H1 (cell line): ENCODE measurements around the gene RFX6. TPM values are rescaled to one million over a fixed set of nuclear protein-coding genes. Genes with fewer than 3 reads are reported as not detected.

ENCODE experiments used
- CTCF ChIA-PET: fragments of 300-600 bp; sonication (Branson Sonifier 250); formaldehyde crosslinking; loops from one replicate; lab custom pipeline; 2021; ENCODE audit not compliant: partially characterized antibody; lab: Charles Lee
- POLR2A ChIA-PET: fragments of 300-600 bp; sonication (Branson Sonifier 250); formaldehyde crosslinking; loops from one replicate; lab custom pipeline; 2021; ENCODE audit warnings: inconsistent platforms; ENCODE audit not compliant: partially characterized antibody; lab: Charles Lee
- DNase-seq, 2 experiments: peaks; one replicate each; pipeline versions ENCODE4 v3.0.0 to v3.0.0-alpha.2; 2010 to 2022; ENCODE audit warnings: low spot score in 2 of 2, low read depth in 1 of 2, mixed read lengths in 1 of 2
- FAIRE-seq: peaks from 2 replicates; lab custom pipeline; 2011; peaks lifted over from hg19 to GRCh38; lab: Jason Lieb, UNC
- H2AFZ ChIP-seq: 2 replicates; pipeline ENCODE4 v1.8.1; 2012; ENCODE audit warnings: low read length, inconsistent platforms
- H2AK5ac ChIP-seq: 2 replicates; pipeline ENCODE4 v1.6.1; 2013; ENCODE audit warnings: low read depth, low read length
- H2BK120ac ChIP-seq: replicated peaks from 2 replicates; pipeline ENCODE3; 2013; ENCODE audit warnings: low read depth, low read length, inconsistent platforms
- H2BK12ac ChIP-seq: 2 replicates; pipeline ENCODE4 v1.6.1; 2013; ENCODE audit warnings: low read depth, low read length
- H2BK15ac ChIP-seq: 2 replicates; pipeline ENCODE4 v1.6.1; 2013; ENCODE audit warnings: low read length
- H2BK20ac ChIP-seq: 2 replicates; pipeline ENCODE4 v1.6.1; 2013; ENCODE audit warnings: low read length
- H2BK5ac ChIP-seq: 2 replicates; pipeline ENCODE4 v1.6.1; 2013; ENCODE audit warnings: low read depth, low read length
- H3K14ac ChIP-seq: 2 replicates; pipeline ENCODE4 v1.6.1; 2013; ENCODE audit warnings: inconsistent platforms; ENCODE audit not compliant: insufficient read length
- H3K18ac ChIP-seq: 2 replicates; pipeline ENCODE4 v1.6.1; 2013; ENCODE audit warnings: low read length; ENCODE audit errors: extremely low read depth
- H3K23ac ChIP-seq: 2 replicates; pipeline ENCODE4 v1.6.1; 2013; ENCODE audit warnings: inconsistent platforms; ENCODE audit not compliant: insufficient read length
- H3K23me2 ChIP-seq: 2 replicates; pipeline ENCODE4 v1.6.1; 2013; ENCODE audit warnings: low read depth, low read length
- H3K27ac ChIP-seq: 2 replicates; pipeline ENCODE4 v1.6.1; 2011; ENCODE audit warnings: low read depth, low read length, inconsistent platforms
- H3K27me3 ChIP-seq, 4 experiments: replicated peaks in 1 of 4; 1 replicate in 1 of 4; 2 replicates in 3 of 4; pipeline versions ENCODE4 v1.6.1 to v1.8.1; 2011 to 2013; ENCODE audit warnings: low read length in 3 of 4, mild to moderate bottlenecking in 3 of 4, inconsistent platforms in 2 of 4, mixed read lengths in 2 of 4, moderate library complexity in 1 of 4; ENCODE audit not compliant: control insufficient read depth in 3 of 4, insufficient read depth in 3 of 4; ENCODE audit errors: extremely low read depth in 1 of 4
- H3K36me3 ChIP-seq, 4 experiments: 2 replicates each; pipeline versions ENCODE4 v1.6.1 to v1.8.1; 2011 to 2013; ENCODE audit warnings: mild to moderate bottlenecking in 4 of 4, low read length in 3 of 4, moderate library complexity in 2 of 4, control low read depth in 1 of 4, inconsistent platforms in 1 of 4; ENCODE audit not compliant: insufficient read depth in 4 of 4, control insufficient read depth in 2 of 4
- H3K4ac ChIP-seq: replicated peaks from 2 replicates; pipeline ENCODE3; 2013; ENCODE audit warnings: low read length, low read depth, mixed read lengths, inconsistent platforms; ENCODE audit not compliant: insufficient read length
- H3K4me1 ChIP-seq, 4 experiments: replicated peaks in 1 of 4; 1 replicate in 1 of 4; 2 replicates in 3 of 4; pipeline versions ENCODE4 v1.6.1 to v1.8.1; 2011 to 2013; ENCODE audit warnings: low read length in 3 of 4, inconsistent platforms in 2 of 4, mixed read lengths in 1 of 4; ENCODE audit not compliant: insufficient read depth in 4 of 4, control insufficient read depth in 3 of 4
- H3K4me2 ChIP-seq, 2 experiments: 2 replicates each; pipeline versions ENCODE4 v1.6.1 to v1.8.1; 2011 to 2013; ENCODE audit warnings: low read depth in 2 of 2, low read length in 2 of 2, control low read depth in 1 of 2, inconsistent platforms in 1 of 2, mild to moderate bottlenecking in 1 of 2; ENCODE audit not compliant: insufficient read depth in 1 of 2
- H3K4me3 ChIP-seq, 4 experiments: fragments of 200-600, 300-600 bp in 1 of 4; sonication (generic), shearing (Covaris generic), sonication (Bioruptor Twin) in 1 of 4; 2 replicates each; pipeline versions ENCODE4 v1.5.1 to v1.8.1; 2011 to 2016; ENCODE audit warnings: low read length in 4 of 4, low read depth in 3 of 4, control low read depth in 2 of 4, inconsistent platforms in 2 of 4, mild to moderate bottlenecking in 2 of 4, mixed read lengths in 1 of 4, moderate library complexity in 1 of 4; ENCODE audit not compliant: insufficient read depth in 2 of 4; ENCODE audit errors: extremely low read depth in 1 of 4
- H3K56ac ChIP-seq: replicated peaks from 2 replicates; pipeline ENCODE3; 2013; ENCODE audit warnings: low read depth, mild to moderate bottlenecking, mixed read lengths, low read length, inconsistent platforms; ENCODE audit not compliant: insufficient read length
- H3K79me1 ChIP-seq: 2 replicates; pipeline ENCODE4 v1.6.1; 2013; ENCODE audit warnings: low read depth, low read length, control low read depth
- H3K79me2 ChIP-seq, 2 experiments: 2 replicates each; pipeline versions ENCODE4 v1.6.1 to v1.8.1; 2012 to 2013; ENCODE audit warnings: low read length in 2 of 2, mild to moderate bottlenecking in 2 of 2, inconsistent platforms in 1 of 2; ENCODE audit not compliant: insufficient read depth in 2 of 2, control insufficient read depth in 1 of 2
- H3K9ac ChIP-seq, 4 experiments: replicated peaks in 1 of 4; 1 replicate in 1 of 4; 2 replicates in 3 of 4; pipeline versions ENCODE4 v1.6.1 to v1.8.1; 2011 to 2013; ENCODE audit warnings: low read depth in 3 of 4, low read length in 3 of 4, control low read depth in 2 of 4, mild to moderate bottlenecking in 2 of 4, moderate library complexity in 2 of 4, inconsistent platforms in 1 of 4; ENCODE audit errors: extremely low read depth in 1 of 4
- H3K9me3 ChIP-seq, 2 experiments: 2 replicates each; pipeline versions ENCODE4 v1.6.1 to v1.8.1; 2012 to 2013; ENCODE audit warnings: mild to moderate bottlenecking in 2 of 2, moderate library complexity in 2 of 2, control low read depth in 1 of 2, inconsistent platforms in 1 of 2, low read depth in 1 of 2, low read length in 1 of 2, mixed read lengths in 1 of 2; ENCODE audit not compliant: insufficient read depth in 2 of 2
- H4K20me1 ChIP-seq, 2 experiments: replicated peaks in 1 of 2; 2 replicates each; pipeline versions ENCODE3 to v1.8.1; 2011 to 2013; ENCODE audit warnings: inconsistent platforms in 2 of 2, low read length in 2 of 2, mild to moderate bottlenecking in 1 of 2; ENCODE audit not compliant: insufficient read depth in 2 of 2, control insufficient read depth in 1 of 2
- H4K5ac ChIP-seq: 2 replicates; pipeline ENCODE4 v1.6.1; 2013; ENCODE audit warnings: low read length, low read depth, mixed read lengths, inconsistent platforms; ENCODE audit not compliant: insufficient read length
- H4K8ac ChIP-seq: 2 replicates; pipeline ENCODE4 v1.8.0; 2013; ENCODE audit warnings: mild to moderate bottlenecking, moderate library complexity, low read length, inconsistent platforms; ENCODE audit not compliant: insufficient read depth; ENCODE audit errors: extremely low read depth
- H4K91ac ChIP-seq: replicated peaks from 2 replicates; pipeline ENCODE3; 2013; ENCODE audit warnings: low read length, mixed read lengths, inconsistent platforms; ENCODE audit not compliant: insufficient read length
- ATF2 ChIP-seq: IDR thresholded peaks from 2 replicates; pipeline ENCODE4 v1.6.1; 2012; ENCODE audit warnings: low read length, inconsistent platforms
- CTBP2 ChIP-seq: IDR thresholded peaks from 2 replicates; pipeline ENCODE4 v1.7.0; 2011; ENCODE audit warnings: borderline replicate concordance, mild to moderate bottlenecking, moderate library complexity, mixed read lengths, low read length; ENCODE audit not compliant: insufficient read depth, insufficient read length
- CTCF ChIP-seq, 3 experiments: IDR thresholded peaks; 1 replicate in 2 of 3; 2 replicates in 1 of 3; pipeline versions ENCODE4 v1.5.1 to v1.6.1; 2011; ENCODE audit warnings: low read length in 3 of 3, mild to moderate bottlenecking in 3 of 3, inconsistent platforms in 2 of 3, low read depth in 1 of 3, moderate library complexity in 1 of 3; ENCODE audit not compliant: insufficient read depth in 1 of 3; ENCODE audit errors: control extremely low read depth in 1 of 3
- NRF1 ChIP-seq: IDR thresholded peaks from 2 replicates; pipeline ENCODE4 v1.6.1; 2011; ENCODE audit warnings: mild to moderate bottlenecking, low read depth, low read length, improper control_type of control experiment
- POLR2AphosphoS5 ChIP-seq: IDR thresholded peaks from 2 replicates; pipeline ENCODE4 v1.6.1; 2011; ENCODE audit warnings: low read depth, low read length
- RBBP5 ChIP-seq: IDR thresholded peaks from 2 replicates; pipeline ENCODE4 v1.7.1; 2012; ENCODE audit warnings: low read depth, mild to moderate bottlenecking, inconsistent platforms, low read length, moderate library complexity, borderline replicate concordance
- RNF2 ChIP-seq: fragments of 200-900, 300-1000 bp; sonication (generic); IDR thresholded peaks from 2 replicates; pipeline ENCODE4 v1.7.1; 2016; ENCODE audit warnings: borderline replicate concordance, low read depth, mild to moderate bottlenecking, antibody characterized with exemption, low read length; ENCODE audit not compliant: poor library complexity, severe bottlenecking; ENCODE audit errors: missing control alignments
- RXRA ChIP-seq: IDR thresholded peaks from 2 replicates; pipeline ENCODE4 v1.6.1; 2011; ENCODE audit warnings: low read depth, mild to moderate bottlenecking, low read length, moderate library complexity; ENCODE audit not compliant: insufficient read depth
- SIX5 ChIP-seq: IDR thresholded peaks from 2 replicates; pipeline ENCODE4 v1.6.1; 2011; ENCODE audit warnings: mild to moderate bottlenecking, low read depth, low read length
- WGBS, 2 experiments: shearing (Covaris generic) in 1 of 2; methylation state at CpG; one replicate each; pipeline versions ENCODE4 v1.1.6 to v1.1.7; 2013 to 2015; ENCODE audit warnings: low lambda C conversion rate in 2 of 2, mixed read lengths in 2 of 2, inconsistent platforms in 1 of 2, low coverage in 1 of 2, missing lambda C conversion rate in 1 of 2; ENCODE audit not compliant: insufficient replicate concordance in 2 of 2, insufficient coverage in 1 of 2, insufficient read length in 1 of 2; ENCODE audit errors: extremely low coverage in 1 of 2, missing lambda C conversion rate in 1 of 2; 5-methylcytosine and 5-hydroxymethylcytosine counted together
- polyA plus RNA-seq, 7 experiments: library from polyadenylated mRNA; depleted of rRNA in 3 of 7; stranded (reverse) in 5 of 7; unstranded in 2 of 7; fragments of >200 nt in 5 of 7; fragments of 200-250 nt in 2 of 7; gene quantifications; 1 replicate in 5 of 7; 2 replicates in 1 of 7; 4 replicates in 1 of 7; pipeline versions ENCODE4 v1.2.1 to v1.2.3, GENCODE V29; 2011 to 2013; ENCODE audit warnings: missing spikeins in 2 of 7, mixed read lengths in 2 of 7
- total RNA-seq: library from RNA; stranded (reverse); fragmentation: NEBNext Ultra II Directional; extraction: Animal tissue kit (Norgen Biotek cat#: 25700); gene quantifications from 2 replicates; pipeline ENCODE4 v1.2.1, GENCODE V29; 2021

The RFX6 gene
- total and polyA plus RNA-seq, 2 of the 8 experiments (the other 6 are each of a cell fraction or from before 2014, with no cell fraction given): not detected

- no peak overlapping the region for H3K56ac ChIP-seq
- no peak overlapping the region for H3K18ac ChIP-seq
- no peak overlapping the region for H2BK12ac ChIP-seq
- H3K23ac ChIP-seq: no peak overlapping the region
- H3K4me2 ChIP-seq: no peak overlapping the region
- H3K36me3 ChIP-seq: no peaks in the 10 kb centered on the region
- H3K79me1 ChIP-seq: no peaks in the 10 kb centered on the region
- H3K4me1 ChIP-seq: peaks cover 0 to 5% (median 0%) of the 10 kb centered on the region in 4 experiments; a peak in 1 of 7 replicates
- no peak overlapping the region for H4K91ac ChIP-seq
- no peak for FAIRE-seq
- peaks cover 0 to 4% of the 10 kb centered on the region in 2 experiments; a peak in 1 of 4 replicates for H3K9me3 ChIP-seq
- no peak for DNase-seq
- H2BK120ac ChIP-seq: no peak overlapping the region
- H3K23me2 ChIP-seq: peaks cover 7% of the 10 kb centered on the region; the same call in 1 of the 2 replicates
- no peak overlapping the region for H2BK20ac ChIP-seq
- no peak overlapping the region for H3K9ac ChIP-seq
- H2AK5ac ChIP-seq: no peak overlapping the region
- no peak overlapping the region for H3K4ac ChIP-seq
- H3K14ac ChIP-seq: no peak overlapping the region
- H2BK15ac ChIP-seq: no peak overlapping the region
- H3K79me2 ChIP-seq: no peaks in the 10 kb centered on the region
- CTCF ChIA-PET: no interaction called here
- H4K5ac ChIP-seq: no peak overlapping the region
- H2BK5ac ChIP-seq: no peak overlapping the region
- WGBS, 2 experiments: 94% methylated on average over 4 of the region's 4 CpGs; no CpG with 5 or more reads in 1 of the 2 experiments
- POLR2A ChIA-PET: no interaction called here
- H2AFZ ChIP-seq: no peak overlapping the region
- no peak overlapping the region for H3K27ac ChIP-seq
- H3K27me3 ChIP-seq: peaks cover 9 to 35% (median 27%) of the 10 kb centered on the region in 4 experiments
- peaks cover 0 to 2% of the 10 kb centered on the region in 2 experiments for H4K20me1 ChIP-seq
- no peak overlapping the region for H4K8ac ChIP-seq
- no peak overlapping the region for H3K4me3 ChIP-seq
- no peak for TF ChIP-seq NRF1
- no peak for TF ChIP-seq ATF2
- TF ChIP-seq SIX5: no peak
- TF ChIP-seq CTCF (IDR thresholded peaks at IDR 0.05; ENCODE audit: control extremely low read depth in 1 of 3, insufficient read depth in 1 of 3, low read depth in 1 of 3, low read length in 3 of 3): no peak
- no peak for TF ChIP-seq CTBP2
- no peak for TF ChIP-seq RBBP5
- TF ChIP-seq POLR2AphosphoS5: no peak
- TF ChIP-seq RXRA: no peak
- no peak for TF ChIP-seq RNF2
These were observed 4.3 kb upstream of the RFX6 start for GRCh38 chr6:116872771-116873170.
